HL-60/S4 (cell line): ENCODE data around the gene STARD10.

ENCODE experiments used
- in situ Hi-C: fragments of 300-500 bp; cut with MboI; formaldehyde crosslinking; loops from 2 replicates; pipeline ENCODE4 v1.14.3; 2022; ENCODE audit warnings: low sequenced_read_pairs

STARD10 gene

GRCh38 chr11:72737336-72737735, 56.5 kb downstream of the STARD10 start:
- in situ Hi-C loops, result no loop called here

GRCh38 chr11:72736452-72737069, 57.3 kb downstream of the STARD10 start:
- in situ Hi-C loops, result no loop called here

GRCh38 chr11:72735495-72736027, 58.3 kb downstream of the STARD10 start:
- in situ Hi-C loops, result no loop called here

- in situ Hi-C loops, result no loop called here
Observed at GRCh38 chr11:72732329-72732728, 61.5 kb downstream of the STARD10 start.

GRCh38 chr11:72730737-72731136, 63.1 kb downstream of the STARD10 start:
- in situ Hi-C loops, result no loop called here

- in situ Hi-C loops, result no loop called here
Observed at GRCh38 chr11:72730243-72730642, 63.6 kb downstream of the STARD10 start.

GRCh38 chr11:72727521-72727920, 66.3 kb downstream of the STARD10 start:
- in situ Hi-C loops, result loop anchor here (10.0 kb wide), 1 partner anchor 457 kb away; no protein-coding TSS in a partner anchor

GRCh38 chr11:72726266-72727220, 67.3 kb downstream of the STARD10 start:
- in situ Hi-C loops, result loop anchor here (10.0 kb wide), 1 partner anchor 458 kb away; no protein-coding TSS in a partner anchor

GRCh38 chr11:72725724-72726028, 68.2 kb downstream of the STARD10 start:
- in situ Hi-C loops, result loop anchor here (10.0 kb wide), 1 partner anchor 459 kb away; no protein-coding TSS in a partner anchor

- in situ Hi-C loops, result loop anchor here (5.0 to 10.0 kb wide), 2 partner anchors 67 to 460 kb away; partner anchors contain the start of gene STARD10
Observed at GRCh38 chr11:72724851-72725723, 68.8 kb downstream of the STARD10 start.

- in situ Hi-C loops, result loop anchor here (5.0 to 10.0 kb wide), 2 partner anchors 68 to 461 kb away; partner anchors contain the start of gene STARD10
Observed at GRCh38 chr11:72724021-72724551, 69.8 kb downstream of the STARD10 start.

GRCh38 chr11:72723508-72723907, 70.3 kb downstream of the STARD10 start:
- in situ Hi-C loops, result loop anchor here (5.0 to 10.0 kb wide), 2 partner anchors 69 to 461 kb away; partner anchors contain the start of gene STARD10

GRCh38 chr11:72722050-72722748, 71.6 kb downstream of the STARD10 start:
- in situ Hi-C loops, result loop anchor here (5.0 to 10.0 kb wide), 2 partner anchors 70 to 463 kb away; partner anchors contain the start of gene STARD10

- in situ Hi-C loops, result loop anchor here (5.0 to 10.0 kb wide), 2 partner anchors 71 to 463 kb away; partner anchors contain the start of gene STARD10
Observed at GRCh38 chr11:72721689-72722049, 72.2 kb downstream of the STARD10 start.

- in situ Hi-C loops, result loop anchor here (5.0 to 10.0 kb wide), 2 partner anchors 71 to 464 kb away; partner anchors contain the start of gene STARD10
Observed at GRCh38 chr11:72721276-72721675, 72.6 kb downstream of the STARD10 start.

GRCh38 chr11:72720784-72721183, 73.1 kb downstream of the STARD10 start:
- in situ Hi-C loops, result loop anchor here (5.0 to 10.0 kb wide), 2 partner anchors 72 to 464 kb away; partner anchors contain the start of gene STARD10

GRCh38 chr11:72720047-72720446, 73.8 kb downstream of the STARD10 start:
- in situ Hi-C loops, result loop anchor here (5.0 to 10.0 kb wide), 2 partner anchors 72 to 465 kb away; partner anchors contain the start of gene STARD10

- in situ Hi-C loops, result no loop called here
Observed at GRCh38 chr11:72719551-72719950, 74.3 kb downstream of the STARD10 start.

GRCh38 chr11:72719144-72719543, 74.7 kb downstream of the STARD10 start:
- in situ Hi-C loops, result no loop called here
